Stimulated activated CD4-positive, alpha-beta T cell treated with anti-CD3 and anti-CD28 coated beads, Interleukin-2, amount 100 ng/mL, for 4 hours (primary cell): ENCODE data around the gene UBN2.
"Not testable (repeated sequence)": the region's sequence is repeated elsewhere in the genome, so short reads cannot be mapped to it uniquely, and the experiment has no call there.

Experiments
- DNase-seq: peaks from one replicate; pipeline ENCODE4 v3.0.0-alpha.2; 2020; ENCODE audit warnings: low read depth

UBN2 gene

DNA sequence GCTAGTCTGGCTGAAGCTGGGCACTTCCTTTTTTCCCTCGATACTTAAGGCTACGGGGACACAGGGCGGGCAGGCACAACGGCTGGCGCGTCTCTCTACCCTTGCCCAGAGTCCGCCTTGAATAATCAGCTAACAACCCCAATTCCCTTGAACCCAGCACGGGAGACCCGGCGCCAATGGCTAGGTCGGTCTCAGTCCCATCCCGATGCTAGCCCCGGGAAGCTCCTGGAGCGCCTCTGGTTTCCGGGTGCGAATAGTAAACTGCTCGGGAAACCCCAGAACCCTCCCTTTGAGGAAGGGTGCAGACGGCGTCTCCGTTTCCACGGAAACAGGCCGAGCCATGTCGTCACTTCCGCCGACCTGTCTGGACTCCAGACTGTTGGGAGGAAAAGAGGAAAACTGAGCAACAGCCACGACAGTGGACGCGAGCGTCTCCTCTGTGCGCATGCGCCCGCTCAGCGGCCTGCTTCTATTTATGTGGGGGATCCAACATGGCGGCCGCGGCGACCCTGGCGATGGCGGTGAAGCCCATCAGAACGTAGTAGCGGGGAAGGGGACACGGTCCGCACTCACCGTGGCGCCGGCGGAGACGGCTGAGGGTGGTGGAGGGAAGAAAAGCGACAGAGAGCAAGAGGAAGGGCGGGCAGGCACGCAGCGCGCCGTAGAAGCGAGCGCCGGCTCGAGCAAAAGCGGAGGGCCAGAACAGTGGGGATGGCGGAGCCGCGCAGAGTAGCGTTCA lies at the start of gene UBN2:
UBN2 (plus strand) TSS at position 464 of the 739 bp plus-strand sequence; CDS start at position 712, 248 bp downstream.
- DNase-seq, result peak; percentile 88

DNA sequence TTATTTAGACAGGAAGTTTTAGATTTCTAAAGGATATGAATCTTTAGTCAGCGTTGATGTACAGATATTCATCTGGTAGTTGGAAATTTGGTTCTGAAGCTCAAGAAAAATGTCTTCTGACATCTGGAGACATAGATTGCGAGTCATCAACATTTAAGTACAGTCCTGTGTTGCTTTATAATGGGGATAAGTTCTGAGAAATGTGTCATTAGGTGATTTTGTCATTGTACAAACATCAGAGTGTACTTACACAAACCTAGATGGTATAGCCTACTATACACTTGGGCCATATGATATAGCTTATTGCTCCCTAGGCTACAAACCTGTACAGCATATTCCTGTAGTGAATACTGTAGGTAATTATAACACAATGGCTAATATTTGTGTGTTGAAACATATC lies 49.6 kb upstream of the UBN2 start:
- DNase-seq, result no peak

GRCh38 chr7:139182363-139182762 lies 48.7 kb upstream of the UBN2 start:
- DNase-seq, result no peak

DNA sequence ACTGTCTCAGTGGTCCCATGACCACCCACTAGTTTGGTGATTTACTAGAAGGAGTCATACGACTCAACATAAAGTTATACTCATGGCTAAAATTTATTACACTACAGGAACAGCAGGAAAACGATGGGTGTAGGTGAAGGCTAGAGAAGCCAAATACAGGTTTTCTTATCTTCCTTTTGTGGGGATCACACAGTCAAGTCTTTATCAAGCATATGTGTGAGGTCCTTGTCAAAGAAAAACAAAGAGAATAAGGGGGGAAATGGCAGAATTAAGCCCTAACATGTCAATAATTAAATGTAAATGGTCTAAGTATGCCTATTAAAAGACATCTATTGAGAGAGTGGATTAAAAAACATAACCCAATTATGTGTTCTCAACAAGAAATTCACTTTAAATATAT lies 47.8 kb upstream of the UBN2 start:
- DNase-seq, result no peak

- no peak for DNase-seq
Measured at GRCh38 chr7:139183878-139184338, 47.1 kb upstream of the UBN2 start.

DNA sequence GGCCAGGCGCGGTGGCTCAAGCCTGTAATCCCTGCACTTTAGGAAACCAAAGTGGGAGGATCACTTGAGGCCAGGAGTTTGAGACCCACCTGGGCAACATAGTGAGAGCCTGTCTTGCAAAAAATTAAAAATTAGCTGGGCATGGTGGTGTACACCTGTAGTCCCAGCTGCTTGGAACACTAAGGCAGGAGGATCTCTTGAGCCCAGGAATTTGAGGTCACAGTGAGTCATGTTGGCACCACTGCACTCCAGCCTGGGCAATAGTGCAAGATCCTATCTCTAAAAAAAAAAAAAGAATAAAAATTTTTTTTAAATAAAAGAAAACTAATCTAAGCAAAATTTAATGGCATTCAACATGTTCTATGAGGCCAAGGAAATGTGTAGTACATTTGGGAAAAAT lies 44.9 kb upstream of the UBN2 start:
- no peak for DNase-seq

GRCh38 chr7:139189357-139189756 lies 41.7 kb upstream of the UBN2 start:
- DNase-seq, result no peak

GRCh38 chr7:139192014-139192706 lies 38.9 kb upstream of the UBN2 start:
- DNase-seq, result no peak

- DNase-seq, result no peak
Measured at GRCh38 chr7:139200382-139200781, 30.7 kb upstream of the UBN2 start.

GRCh38 chr7:139203992-139204391 lies 27.0 kb upstream of the UBN2 start:
- DNase-seq, result no peak

GRCh38 chr7:139205843-139206242 lies 25.2 kb upstream of the UBN2 start:
- no peak for DNase-seq

DNA sequence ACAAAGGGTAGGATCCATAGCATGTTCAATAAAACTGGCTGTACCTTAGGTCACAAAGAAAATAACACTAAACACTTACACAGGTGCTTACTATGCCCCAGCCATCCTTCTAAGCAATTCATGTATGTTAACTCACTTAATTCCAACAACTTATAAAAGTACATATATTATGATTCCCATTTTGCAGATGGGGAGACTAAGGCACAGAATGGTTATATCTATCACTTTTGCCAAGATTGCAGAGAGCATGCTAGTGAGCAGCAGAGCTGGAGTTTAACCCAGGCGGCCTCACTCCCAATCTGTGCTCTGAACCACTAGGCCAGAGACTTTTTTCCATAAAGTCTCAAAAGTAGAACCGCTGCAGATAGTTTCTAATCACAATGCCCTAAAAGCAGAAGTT lies 18.9 kb upstream of the UBN2 start:
- no peak for DNase-seq

DNA sequence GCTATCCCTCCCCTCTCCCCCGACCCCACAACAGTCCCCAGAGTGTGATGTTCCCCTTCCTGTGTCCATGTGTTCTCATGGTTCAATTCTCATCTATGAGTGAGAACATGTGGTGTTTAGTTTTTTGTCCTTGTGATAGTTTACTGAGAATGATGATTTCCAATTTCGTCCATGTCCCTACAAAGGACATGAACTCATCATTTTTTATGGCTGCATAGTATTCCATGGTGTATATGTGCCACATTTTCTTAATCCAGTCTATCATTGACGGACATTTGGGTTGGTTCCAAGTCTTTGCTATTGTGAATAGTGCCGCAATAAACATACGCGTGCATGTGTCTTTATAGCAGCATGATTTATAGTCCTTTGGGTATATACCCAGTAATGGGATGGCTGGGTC lies 17.5 kb upstream of the UBN2 start:
- DNase-seq, result not testable (repeated sequence)

- no peak for DNase-seq
Measured at GRCh38 chr7:139218173-139218572, 12.9 kb upstream of the UBN2 start.

DNA sequence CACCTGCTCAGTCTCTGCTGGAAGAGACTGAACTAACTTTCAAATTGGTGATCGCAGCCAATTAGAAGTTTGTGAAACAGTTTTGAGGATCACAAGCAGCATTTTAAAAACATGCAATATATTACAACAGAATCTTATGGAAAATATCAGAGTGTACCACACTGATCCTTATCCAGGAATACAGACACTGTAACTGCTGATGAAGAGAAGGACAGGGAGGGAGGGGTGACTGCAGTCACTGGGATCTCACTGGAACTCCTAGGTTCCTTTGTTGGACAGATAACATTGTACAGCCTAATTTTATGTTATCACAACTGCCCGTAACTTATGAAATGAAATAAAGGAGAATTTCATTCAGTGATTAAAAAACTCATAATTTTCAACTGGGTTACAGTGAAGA lies 6.8 kb upstream of the UBN2 start:
- DNase-seq, result no peak

DNA sequence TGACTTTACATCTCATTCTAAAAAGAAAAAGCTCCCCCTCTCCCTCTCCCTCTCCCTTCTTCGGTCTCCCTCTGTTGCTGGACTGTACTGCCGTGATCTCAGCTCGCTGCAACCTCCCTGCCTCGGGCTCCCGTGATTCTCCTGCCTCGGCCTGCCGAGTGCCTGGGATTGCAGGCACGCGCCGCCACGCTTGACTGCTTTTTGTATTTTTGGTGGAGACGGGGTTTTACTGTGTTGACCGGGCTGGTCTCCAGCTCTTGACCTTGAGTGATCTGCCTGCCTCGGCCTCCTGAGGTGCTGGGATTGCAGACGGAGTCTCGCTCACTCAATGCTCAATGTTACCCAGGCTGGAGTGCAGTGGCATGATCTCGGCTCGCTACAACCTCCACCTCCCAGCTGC lies 6.2 kb upstream of the UBN2 start:
- not testable (repeated sequence) for DNase-seq

DNA sequence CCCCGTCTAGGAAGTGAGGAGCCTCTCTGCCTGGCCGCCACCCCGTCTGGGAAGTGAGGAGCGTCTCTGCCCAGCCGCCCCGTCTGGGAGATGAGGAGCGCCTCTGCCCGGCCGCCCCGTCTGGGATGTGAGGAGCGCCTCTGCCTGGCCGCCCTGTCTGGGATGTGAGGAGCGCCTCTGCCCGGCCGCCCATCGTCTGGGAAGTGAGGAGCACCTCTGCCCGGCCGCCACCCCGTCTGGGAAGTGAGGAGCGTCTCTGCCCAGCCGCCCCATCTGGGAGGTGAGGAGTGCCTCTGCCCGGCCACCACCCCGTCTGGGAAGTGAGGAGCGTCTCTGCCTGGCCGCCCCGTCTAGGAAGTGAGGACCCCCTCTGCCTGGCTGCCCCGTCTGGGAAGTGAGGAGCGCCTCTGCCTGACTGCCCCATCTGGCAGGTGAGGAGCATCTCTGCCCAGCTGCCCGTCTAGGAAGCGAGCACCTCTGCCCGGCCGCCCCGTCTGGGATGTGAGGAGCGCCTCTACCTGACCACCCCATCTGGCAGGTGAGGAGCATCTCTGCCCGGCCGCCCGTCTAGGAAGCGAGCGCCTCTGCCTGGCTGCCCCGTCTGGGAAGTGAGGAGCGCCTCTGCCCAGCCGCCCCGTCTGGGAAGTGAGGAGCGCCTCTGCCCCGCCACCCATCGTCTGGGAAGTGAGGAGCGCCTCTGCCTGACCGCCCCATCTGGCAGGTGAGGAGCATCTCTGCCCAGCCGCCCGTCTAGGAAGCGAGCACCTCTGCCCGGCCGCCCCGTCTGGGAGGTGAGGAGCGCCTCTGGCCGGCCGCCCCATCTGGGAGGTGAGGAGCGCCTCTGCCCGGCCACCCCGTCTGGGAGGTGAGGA lies 5.5 kb upstream of the UBN2 start:
- not testable (repeated sequence) for DNase-seq

- DNase-seq, result not testable (repeated sequence)
Measured at GRCh38 chr7:139226158-139226515, 4.9 kb upstream of the UBN2 start.

DNA sequence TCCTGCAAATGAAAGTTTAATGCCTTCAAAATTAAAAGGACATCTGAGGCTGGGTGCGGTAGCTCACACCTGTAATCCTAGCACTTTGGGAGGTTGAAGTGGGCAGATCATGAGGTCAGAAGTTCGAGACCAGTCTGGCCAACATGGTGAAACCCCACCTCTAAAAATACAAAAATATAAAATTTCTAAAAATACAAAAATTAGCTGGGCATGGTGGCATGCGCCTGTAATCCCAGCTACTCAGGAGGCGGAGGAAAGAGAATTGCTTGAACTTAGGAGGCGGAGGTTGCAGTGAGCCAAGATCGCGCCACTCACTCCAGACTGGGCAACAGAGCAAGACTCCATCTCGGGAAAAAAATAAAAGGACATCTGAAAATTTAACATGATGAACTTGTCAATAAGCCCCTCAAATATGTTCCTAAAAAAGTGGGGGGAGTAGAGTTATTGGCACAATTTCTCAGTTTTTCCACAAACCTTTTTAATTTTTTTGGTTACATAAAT lies 4.0 kb upstream of the UBN2 start:
- not testable (repeated sequence) for DNase-seq

DNA sequence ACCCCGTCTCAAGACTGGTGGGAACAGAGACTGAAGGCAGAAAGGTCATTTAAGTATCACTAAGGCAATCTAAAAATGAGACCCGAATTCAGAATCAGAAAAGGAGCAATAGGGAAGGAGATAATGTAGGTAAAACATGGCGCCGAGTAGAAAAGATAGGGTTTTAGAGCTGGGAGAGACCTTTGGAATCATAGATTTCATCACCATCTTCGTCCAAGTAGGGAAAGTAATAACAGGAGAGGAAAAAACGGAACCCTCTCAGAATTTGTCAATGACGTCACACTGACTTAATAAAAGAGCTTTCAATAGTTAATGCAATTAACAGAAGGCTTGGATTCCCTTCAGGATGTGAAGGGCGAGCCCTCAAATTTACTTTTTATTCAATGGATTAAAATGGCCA lies 1.0 kb upstream of the UBN2 start:
- no peak for DNase-seq

DNA sequence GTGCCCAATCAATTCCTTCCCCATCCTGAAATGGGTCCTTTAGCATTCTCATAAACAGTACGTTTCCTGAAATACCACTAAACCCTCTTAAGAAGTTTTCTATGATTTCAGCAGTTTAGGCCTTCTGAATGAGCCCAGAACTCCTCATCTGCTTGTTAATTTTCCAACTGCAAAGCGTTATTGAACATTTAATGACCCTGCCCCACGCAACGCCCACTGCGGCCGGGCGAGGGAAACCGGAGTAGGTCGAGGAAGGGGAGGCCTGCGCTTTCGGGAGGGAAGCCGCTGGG lies 608 bp upstream of the UBN2 start:
- no peak for DNase-seq

DNA sequence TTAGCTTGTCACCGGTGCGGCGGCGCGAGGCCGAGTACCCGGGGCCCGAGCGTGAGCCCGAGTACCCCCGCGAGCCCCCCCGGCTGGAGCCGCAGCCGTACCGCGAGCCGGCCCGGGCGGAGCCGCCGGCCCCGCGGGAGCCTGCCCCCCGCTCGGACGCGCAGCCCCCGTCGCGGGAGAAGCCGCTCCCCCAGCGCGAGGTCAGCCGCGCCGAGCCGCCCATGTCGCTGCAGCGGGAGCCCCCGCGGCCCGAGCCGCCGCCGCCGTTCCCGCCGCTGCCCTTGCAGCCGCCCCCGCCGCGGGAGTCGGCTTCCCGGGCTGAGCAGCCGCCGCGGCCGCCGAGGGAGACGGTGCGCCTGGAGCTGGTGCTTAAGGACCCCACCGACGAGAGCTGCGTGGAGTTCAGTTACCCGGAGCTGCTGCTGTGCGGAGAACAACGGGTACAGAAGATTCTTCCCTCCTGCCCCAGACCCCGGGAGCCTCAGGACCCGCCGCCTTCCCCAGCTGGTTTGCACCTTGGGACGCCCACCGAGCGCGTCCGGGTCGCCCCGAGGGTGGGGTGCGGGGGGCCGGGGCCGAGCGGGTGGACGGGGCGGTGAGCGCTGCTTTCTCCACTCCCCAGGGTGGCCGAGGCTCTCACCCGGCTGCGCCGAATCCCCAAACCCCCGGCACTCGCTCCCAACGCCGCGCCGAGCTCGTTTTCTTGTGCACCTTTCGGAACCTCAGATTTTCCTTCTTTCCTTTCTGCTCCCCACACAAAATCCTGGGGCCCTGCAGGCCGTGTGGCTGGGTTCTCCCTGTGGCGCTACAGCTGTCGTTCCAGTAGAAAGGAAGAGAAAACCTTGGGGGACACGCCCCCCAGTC lies 708 bp downstream of the UBN2 start:
- no peak for DNase-seq
